Measurements from ENCODE around the gene PAX3.

PAX3 gene

DNA sequence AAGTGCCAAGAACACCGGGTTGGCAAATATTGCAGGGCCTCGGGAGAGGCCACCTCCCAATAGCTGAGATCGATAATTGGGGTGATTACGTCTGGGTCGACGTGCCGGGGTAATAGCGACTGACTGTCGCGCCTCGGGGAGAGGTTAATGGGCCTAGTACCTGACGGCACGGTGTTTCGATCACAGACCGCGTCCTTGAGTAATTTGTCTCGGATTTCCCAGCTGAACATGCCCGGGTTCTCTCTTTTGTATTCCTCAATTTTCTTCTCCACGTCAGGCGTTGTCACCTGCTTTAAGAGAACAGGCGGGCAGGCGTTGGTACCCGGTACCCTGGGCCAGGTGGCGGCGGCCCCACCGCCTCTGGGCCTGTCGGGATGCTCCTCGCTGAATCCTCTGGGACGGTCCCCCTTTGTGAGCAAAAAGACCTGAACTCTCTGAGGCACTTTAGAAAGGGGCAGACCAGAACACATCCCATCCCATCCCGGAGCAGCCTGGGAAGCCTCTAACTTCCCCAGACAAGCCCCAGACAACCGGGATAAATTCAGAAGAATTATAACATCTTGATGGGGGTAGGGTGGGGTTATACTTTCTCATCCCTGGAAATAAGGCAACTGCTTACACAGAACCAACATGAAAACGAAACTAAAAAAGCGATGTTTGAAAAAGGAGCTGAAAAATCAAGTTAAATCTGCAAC lies 3.3 kb downstream of the PAX3 start:
- no peak for DNase-seq

DNA sequence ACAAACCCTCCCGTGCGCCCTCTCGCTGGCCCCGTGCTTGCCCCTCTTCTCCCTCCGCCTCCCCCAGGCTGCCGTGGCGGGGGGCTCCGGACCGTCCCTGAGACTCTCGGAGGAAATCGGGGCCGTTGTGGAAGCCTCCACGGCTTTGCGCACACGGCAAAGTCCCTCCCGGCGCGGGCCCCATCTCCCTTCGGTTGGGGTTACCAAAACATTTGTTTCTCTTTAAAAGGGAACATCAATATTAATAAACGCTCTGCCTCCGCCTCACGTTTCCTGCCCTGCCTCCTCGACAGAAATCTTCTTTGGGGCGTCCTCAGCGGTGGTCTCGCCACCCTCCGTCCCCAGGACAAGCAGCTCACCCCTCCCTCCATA lies 3.8 kb downstream of the PAX3 start:
- no peak for DNase-seq

DNA sequence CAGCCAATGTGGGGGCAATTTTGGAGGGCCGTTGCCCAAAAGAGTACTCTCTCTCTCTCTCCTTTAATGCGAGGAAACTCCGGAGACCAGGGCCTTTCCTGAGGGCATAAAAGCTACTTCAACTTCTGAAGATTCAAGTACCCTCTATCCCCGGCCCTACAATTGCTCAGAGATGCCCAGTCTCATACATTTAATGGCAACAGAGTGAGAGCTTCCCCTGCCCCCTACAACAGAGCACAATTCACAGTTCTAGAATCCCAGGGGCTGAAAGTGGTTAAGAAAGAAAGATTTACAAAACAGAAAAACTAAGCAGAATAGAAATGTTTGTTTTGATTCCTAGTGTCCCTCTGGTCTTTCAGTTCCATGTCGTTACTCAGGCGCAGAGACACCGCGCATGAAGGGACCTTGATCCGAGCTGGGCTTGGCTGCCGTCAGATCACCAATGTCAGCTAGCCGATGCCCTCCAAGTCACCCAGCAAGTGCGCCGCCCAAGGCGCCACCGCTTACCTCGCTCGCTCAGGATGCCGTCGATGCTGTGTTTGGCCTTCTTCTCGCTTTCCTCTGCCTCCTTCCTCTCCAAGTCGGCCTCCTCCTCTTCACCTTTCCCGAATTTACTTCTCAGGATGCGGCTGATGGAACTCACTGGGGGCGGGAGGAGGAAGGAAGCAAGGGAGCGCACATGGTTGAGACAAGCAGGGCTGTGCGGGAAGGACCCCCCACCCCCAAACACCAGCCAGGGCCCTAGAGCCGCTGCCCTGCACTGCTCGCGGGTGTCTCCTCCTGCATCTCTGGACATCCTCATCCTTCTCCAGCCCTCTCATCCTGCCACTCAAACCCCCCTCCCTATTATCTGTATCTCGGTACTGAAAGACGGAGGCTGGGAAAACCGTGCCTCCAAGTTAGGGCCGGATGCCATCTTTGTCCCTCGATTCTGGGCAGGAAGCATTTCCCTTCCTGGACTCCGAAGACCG lies 4.9 kb downstream of the PAX3 start:
- DNase-seq: no peak

DNA sequence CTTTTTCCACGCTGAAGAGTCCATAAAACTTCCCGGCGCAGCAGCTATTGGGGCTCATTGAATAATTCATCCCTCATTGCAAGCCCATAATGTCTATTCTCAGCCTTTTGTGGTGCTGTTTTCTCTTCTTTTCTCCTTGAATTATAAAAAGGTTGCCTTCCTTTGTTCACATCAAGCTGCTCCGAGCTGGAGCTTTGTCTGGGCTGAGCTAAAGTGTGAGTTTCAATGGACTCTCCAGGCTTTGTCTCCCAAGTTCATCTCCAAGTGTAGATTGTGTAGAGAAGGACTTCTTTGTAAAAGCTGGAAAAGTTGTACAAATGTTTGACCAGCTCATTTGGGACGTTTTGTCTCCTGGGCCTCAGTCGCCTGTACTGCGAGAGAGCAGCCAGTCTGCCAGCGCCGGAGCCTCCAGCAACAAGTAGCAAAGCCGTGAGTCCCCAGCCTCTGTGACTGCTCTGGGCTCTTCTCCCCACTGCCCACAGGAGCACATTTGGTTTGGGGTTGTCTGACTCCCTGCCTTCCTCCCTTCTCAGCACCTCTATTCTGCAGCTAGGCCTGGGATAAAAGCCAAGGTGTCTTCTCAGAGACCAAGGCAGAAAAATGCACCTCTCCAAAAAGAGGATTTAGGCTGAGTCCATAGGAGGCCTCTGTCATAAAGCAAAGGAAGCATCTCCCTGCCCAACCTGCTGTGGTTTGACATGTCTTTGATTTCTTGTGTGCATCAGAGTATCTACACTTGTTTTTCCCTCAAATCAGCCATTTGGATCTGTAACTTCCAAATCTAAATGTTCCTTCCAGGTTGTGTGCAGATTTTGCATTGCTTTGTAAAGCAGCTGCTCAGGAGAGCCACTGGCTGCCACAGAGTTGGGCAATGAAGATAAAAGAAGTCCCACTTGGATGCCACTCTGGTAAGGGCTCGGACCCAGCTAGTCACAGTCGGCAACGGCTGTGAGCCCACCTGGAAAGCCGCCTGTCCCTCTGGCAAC lies 6.4 kb downstream of the PAX3 start:
- no peak for DNase-seq

DNA sequence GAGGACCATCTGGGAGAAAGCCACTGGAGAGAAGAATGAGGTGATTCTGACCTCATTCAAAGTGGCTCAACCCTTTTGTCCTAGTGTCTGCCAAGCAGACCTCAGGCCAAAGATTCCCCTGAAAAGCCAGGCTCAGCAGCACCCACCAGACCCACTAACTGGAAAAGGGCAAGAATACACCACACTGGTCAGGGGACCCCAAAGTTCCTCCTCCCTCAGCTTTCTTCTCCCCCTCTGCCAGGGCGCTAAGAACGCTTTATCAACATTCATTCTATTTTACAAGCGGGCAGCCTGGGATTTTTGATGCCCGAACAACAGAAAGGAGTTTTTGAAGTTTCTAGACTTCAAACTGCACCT lies 7.3 kb downstream of the PAX3 start:
- no peak for DNase-seq

DNA sequence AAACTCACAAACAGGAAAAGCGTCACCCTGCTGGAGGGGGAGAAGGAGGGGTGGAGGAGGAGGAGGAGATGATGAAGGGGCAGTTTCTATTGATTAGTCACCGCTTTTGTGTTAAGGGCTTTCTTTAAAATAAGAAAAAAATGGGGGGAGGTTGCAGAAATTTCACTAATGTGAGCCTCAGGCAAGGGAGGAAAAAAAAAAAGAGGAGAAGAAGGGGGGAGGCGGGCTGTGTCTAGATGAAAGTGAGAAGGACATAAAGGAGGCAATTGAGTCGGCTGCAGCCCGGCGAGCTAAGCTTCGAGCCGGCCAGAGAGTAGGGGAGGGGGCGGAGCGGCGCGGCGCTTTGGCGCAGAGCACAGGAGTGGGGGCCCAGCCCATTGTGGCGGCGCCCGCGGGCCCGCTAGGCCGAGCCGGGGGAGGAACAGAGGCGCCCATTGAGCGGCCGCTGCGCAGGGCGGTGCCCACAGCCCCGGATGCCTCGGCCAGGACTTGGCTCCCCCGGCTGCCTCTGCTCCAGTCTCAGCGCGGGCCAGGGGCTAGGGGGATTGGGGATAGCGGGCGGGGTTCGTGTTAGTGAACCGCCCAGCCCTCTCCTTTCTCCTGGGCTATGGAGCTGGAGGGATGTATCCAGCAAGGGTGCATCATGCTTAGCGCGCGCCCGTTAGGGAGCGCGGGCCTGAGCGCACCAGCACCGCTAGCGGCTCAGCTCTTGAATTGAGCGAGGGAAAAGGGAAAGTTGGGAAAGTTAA lies 7.9 kb downstream of the PAX3 start:
- DNase-seq: no peak

DNA sequence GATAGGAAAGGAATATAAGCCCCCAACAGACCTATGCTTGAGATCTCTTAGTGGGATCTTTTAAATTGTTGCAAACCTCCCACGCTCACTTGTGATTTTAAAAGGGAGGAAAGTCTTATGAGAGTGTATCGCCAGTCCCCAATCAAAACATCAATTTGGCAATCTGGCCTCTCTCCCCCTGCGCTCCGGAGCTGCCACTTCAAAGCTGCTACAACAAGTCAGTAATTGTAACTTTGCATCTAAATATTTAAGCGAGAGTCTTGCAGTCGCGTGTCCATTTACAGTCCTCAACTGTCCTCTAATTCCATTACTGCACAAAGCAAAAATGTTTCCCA lies 8.4 kb downstream of the PAX3 start:
- DNase-seq: no peak

DNA sequence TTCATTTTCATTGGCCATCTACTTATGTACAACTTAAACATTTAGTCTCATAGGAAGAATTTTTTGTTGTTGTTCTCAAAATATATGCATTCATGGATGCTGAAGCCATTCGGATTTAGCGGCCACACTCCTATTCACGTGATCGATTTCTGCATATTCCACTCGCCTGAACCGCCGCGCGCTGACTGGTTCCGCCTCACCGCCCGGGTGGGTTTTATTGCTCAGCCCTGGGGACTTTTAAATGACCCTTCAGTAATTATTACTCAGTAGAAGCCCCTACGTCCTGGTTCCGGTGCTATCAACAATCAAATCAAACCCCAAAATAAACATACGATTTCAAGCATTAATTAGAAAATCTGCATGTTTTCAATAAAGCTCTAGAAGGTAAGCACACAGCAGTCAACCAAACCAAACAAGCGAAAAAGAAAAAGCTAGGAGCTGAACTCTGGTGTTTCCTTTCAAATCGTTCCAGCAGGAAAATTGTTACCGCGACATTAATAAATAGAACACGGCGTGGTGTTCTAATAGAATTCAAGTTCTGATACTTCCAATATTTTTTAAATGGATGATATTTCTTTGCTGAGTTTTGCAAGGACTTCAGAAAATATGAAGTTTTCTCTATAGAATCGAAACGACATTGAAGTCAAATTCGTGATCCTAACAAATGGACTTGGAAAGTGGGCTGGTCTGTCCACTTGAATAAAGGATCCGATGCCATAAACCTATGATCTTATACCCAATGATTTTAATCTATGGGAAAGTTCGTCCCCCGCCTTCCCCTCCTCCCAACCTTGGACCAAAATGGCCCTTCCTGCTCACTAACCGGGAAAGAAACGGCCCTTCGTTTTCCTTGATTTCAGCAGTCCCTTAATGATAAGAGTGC lies 9.3 kb downstream of the PAX3 start:
- no peak for DNase-seq

DNA sequence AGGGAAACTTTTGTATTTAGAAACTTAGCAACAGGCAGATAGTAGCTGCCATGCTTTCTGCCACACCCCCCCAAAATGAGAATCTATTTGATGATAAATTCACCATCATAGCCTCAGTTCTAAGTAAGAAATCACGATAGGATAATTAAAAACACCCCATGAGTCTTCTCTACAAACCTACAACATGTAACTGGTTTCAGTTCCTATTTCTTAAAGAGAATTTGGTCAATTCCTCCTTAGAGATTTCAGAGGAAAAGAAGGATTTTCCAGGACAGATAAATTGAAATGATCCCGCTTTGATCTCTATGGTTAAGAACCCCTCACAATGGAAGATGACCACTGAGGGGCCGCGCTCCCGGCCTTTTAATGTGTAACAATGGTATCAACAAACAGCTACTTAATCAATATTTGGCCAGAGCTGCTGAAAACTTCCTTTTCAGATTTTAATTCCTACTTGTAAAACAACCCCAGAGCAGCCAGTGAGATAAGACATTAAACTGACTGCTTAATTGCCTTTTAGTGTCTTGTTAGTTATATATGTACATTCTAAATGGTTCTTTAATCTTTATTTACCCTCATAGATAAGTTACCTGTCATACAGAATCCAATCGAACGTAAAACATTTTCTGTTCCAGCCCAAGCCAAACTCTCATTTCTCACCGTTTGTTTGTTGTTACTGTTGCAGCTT lies 10.1 kb downstream of the PAX3 start:
- DNase-seq: no peak

DNA sequence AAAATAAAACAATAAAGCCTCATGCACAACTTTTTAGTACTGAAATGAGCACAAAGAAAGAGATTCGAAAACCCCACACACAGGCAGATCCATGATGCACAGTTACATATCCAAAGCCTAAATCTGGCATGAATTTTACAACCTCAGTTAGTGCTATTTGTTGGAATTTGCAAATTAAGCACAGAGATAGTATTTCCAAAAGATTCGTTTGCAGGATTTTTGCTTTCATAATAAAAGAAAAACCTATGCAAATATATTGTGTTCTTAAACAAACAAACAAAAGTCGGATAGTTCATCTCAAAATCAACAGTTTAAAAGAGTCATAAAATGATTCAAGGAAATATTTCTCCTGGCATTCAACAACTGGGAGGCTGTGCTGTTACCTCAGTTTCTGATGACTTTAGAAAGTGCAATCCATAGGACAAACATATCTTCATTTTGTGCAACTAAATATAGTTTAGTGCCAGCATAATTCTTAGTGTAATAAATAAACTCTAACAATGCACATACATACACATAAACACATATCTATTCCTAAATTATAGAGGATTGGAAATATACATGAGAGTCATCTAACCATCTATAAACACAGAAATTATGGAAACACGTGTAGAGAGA lies 10.8 kb downstream of the PAX3 start:
- DNase-seq: no peak

DNA sequence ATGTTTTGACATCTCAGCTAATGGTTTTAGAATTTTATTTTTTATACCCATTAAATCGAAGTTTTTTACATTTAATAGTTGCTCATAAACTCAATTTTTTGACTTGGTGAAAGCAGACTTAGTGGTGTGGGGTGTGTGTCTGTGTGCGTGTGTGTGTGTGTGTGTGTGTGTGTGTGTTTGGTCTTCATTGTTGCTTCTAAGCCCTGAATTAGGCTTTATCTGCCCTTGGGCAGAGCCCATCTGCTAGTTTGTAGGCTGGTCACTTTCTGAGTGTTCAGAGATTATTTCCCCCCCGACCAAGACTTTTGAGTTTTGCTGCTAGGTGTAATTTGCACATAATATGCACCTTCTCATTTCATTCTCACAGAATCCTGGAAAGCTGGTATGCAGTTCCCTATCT lies 14.3 kb downstream of the PAX3 start:
- DNase-seq: no peak

DNA sequence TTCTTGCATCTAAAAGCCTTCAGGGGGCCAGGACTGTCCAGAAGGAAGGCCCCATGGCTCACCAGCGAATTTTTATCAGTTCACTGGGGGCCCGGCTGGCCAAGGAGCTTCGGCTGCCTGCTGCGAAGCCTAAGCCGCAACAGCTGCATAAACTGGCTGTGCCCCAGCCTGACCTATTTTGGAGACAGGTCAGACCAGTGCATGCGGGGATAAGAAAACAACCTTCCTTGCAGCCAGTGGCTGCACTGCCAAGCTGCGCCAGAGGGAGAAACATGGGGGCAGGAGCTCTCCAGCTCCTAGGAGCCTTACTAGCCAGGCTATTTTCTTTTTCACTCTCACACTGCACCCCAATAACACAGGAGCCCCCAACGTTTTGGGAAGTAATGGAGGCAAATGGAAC lies 15.2 kb downstream of the PAX3 start:
- DNase-seq: no peak

DNA sequence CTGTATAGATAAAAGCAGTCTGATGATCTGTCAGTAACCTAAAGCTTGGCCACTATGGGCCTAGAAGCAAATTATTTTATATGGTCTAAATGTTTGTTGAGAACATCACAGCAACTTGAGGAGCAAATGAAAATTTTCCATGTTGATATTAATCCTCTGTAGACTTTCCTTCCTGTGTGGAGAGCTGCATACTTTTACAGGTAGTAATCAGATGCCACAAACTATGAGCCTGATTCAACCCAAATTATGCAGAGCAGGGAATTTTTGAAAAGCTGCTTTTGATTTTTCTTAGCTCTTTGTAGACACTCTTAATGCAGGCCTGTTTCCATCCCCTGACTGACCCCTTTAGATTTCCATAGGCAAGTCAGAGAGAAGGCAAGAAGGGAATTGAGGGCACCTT lies 17.3 kb downstream of the PAX3 start:
- DNase-seq: no peak

DNA sequence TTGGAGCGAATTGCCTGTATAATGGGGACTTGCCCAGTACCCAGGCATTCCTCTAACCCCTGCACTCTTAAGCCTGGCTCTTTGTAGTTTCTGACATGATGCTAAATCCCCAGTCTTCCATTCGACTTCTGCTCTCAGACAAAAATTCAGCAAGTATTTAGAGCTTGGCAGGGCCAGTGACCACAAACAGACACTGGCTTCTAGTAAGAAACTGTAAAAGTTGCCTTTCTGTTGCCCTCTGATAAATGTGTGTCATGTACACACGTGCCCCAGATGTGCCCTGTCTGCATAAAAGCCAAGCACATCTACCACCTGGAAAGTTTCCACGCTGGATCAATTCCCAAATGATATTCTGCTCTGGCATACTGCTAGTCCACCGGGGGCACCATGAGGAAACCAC lies 18.0 kb downstream of the PAX3 start:
- no peak for DNase-seq

DNA sequence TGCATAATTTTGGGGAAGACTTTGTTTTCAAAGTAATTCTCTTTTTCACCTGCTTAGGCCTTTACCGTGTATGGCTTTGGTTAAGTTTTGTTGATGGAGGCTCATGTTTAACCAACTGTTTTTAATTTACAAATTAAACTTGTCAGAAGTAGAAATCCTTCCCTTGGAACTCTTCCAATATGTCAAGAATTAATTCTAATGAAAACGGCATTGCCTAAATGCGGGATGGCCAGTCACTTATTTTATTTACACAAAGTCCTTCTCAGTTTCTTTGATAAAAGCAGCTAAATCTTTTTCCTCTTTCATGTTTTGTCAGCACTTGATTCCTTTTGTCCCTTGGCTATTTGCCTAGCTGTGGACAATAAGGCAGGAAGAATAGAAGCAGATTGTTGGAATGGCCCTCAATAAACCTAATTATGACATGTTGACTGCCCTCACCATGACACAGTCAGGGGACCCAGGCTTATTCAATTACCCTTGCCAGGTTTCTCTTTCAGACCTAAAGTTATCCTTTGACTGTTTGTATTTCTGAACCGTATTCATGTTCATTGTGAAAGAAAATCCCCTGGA lies 26.3 kb downstream of the PAX3 start:
- no peak for DNase-seq

DNA sequence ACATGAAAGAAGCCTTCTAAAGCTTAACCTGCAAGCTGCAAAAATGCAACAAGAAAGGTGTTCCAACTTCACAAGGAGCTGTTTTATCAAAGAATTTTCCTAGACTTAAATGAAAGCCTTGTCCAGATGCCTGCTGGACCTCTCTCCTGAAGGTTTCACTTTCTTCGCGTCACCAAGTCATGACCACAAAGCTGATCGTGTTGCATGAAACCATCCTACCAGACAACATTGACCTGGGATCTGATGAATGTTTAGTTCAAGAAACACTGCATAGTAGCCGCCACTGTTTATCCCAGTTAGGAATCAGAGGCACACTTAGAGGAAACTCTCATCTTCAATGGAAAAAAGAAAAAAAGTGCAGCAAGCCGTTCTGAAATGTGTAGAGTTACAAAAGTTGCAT lies 26.9 kb downstream of the PAX3 start:
- no peak for DNase-seq

DNA sequence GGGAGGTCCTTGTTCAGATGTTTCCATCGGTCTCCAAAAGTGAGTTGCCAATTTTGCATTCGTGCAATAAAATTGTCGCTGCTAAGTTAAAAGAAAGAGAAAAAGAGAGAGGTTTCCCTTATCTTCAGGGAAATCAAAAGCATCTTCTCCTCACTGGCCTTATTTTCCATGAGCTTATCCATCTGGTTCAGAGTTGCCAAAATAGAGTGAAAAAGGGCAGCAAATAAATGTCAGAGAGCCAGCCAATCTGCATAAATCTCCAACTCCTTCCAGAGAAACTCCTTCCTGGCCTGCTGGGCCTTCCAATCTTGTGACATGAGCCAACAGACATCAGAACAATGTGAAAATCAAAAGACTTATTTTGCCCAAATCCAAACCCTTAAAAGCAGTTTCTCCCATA lies 28.4 kb downstream of the PAX3 start:
- DNase-seq: no peak

DNA sequence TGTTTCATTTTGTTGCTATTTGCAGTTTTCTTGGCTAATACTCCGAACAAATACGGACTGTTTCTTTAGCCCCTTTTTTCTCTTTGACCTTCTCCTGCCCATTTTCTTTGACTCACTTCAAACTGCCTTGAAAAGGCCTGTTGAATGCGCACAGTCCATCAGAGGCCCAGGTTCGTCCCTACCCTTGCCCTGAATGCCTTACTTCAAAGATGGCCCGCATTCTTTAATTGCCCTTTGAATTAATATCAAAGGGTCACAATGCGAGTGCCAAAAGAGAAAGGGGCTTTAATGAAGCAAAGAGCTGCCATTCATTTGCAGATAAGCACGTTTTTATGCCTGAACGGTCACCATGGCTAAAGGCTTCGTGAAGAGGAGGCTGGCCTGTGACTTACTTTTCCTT lies 29.7 kb downstream of the PAX3 start:
- DNase-seq: no peak

DNA sequence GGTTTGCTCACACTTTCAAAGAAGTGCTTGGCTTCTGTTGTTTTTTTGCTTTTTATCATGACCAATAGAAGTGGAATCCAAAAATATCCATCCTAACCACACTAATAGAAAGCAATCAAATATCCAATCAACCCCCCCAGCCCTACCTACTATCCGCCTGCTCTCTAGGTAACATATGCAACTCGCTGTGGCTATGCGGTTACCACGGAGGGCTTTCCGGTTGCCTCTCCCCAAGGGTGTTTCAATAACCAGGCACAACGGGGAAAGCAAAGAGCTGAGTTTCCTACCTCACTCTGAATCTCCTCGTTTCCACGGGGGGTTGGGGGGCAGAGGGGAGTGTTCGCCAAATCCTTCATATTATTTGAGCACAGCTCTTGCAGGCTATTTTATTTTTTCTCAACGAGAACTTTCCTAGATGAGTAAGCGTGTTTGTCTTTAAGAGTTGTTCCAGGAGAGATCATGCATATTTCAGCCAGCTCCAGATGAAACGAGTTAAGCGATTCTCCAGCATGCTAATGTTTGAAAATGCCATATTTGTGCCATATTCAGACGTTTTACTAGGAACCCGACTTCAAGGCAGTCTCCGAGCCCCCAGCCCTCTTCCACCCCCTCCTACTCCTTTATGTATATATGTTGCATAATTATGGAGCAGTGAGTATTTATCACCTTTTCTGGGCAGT lies 30.3 kb downstream of the PAX3 start:
- no peak for DNase-seq
